Calu3 (cell line): ENCODE measurements around the gene TAF15. TPM values are rescaled to one million over a fixed set of nuclear protein-coding genes. Genes with fewer than 3 reads are reported as not detected.

Experiments used
- Bru-seq: library from RNA; stranded (reverse); fragments of 400-500 nt; gene quantifications from one replicate; lab custom pipeline; 2021; lab: Mats Ljungman, UMichigan
- BruChase-seq, 2 experiments: library from RNA; stranded (reverse); fragments of 400-500 nt; gene quantifications; one replicate each; lab custom pipeline; 2021; lab: Mats Ljungman, UMichigan
- BruUV-seq: library from RNA; stranded (reverse); fragments of 400-500 nt; replicated peaks from 2 replicates; lab custom pipeline; 2021; lab: Mats Ljungman, UMichigan
- CTCF ChIA-PET: fragments of 300-600 bp; sonication (Branson Sonifier 250); formaldehyde crosslinking; loops from one replicate; lab custom pipeline; 2022; ENCODE audit warnings: antibody characterized with exemption; lab: Charles Lee
- DNase-seq: peaks from one replicate; pipeline ENCODE4 v3.0.0; 2022
- H3K27ac Mint-ChIP-seq: one replicate; pipeline ENCODE4 v1.8.0; 2022; ENCODE audit warnings: mixed read lengths; ENCODE audit not compliant: unreplicated experiment
- H3K27me3 Mint-ChIP-seq: one replicate; pipeline ENCODE4 v1.8.0; 2022; ENCODE audit warnings: mixed read lengths; ENCODE audit not compliant: unreplicated experiment
- H3K36me3 Mint-ChIP-seq: one replicate; pipeline ENCODE4 v1.8.0; 2022; ENCODE audit warnings: mild to moderate bottlenecking, moderate library complexity, mixed read lengths; ENCODE audit not compliant: insufficient read depth, unreplicated experiment
- H3K4me1 Mint-ChIP-seq: one replicate; pipeline ENCODE4 v1.8.0; 2022; ENCODE audit warnings: mild to moderate bottlenecking, low read depth, mixed read lengths; ENCODE audit not compliant: unreplicated experiment
- H3K4me3 Mint-ChIP-seq: one replicate; pipeline ENCODE4 v1.8.0; 2022; ENCODE audit warnings: mild to moderate bottlenecking, low read depth, moderate library complexity, mixed read lengths; ENCODE audit not compliant: unreplicated experiment
- H3K9me3 Mint-ChIP-seq: one replicate; pipeline ENCODE4 v1.8.0; 2022; ENCODE audit warnings: low read depth, mixed read lengths; ENCODE audit not compliant: unreplicated experiment
- CTCF ChIP-seq: fragments of 200-600 bp; IDR thresholded peaks from one replicate; pipeline ENCODE4 v1.8.0; 2022; ENCODE audit warnings: antibody characterized with exemption; ENCODE audit not compliant: unreplicated experiment
- intact Hi-C: fragments of 100-400 bp; cut with micrococcal nuclease; formaldehyde crosslinking; loops from one replicate; pipeline ENCODE4 v1.10.0; 2022; ENCODE audit not compliant: unreplicated experiment
- long read RNA-seq: library from polyadenylated mRNA; stranded (forward); transcript quantifications from one replicate; pipeline ENCODE4 v2.0.0, GENCODE V29; 2022
- total RNA-seq: library from RNA; stranded (reverse); gene quantifications from 2 replicates; pipeline ENCODE4 v1.2.3, GENCODE V29; 2022

Gene TAF15
- 284 and 286 TPM in 2 replicates for total RNA-seq
- Bru-seq, nascent RNA: percentile 98 among the genes with signal in this experiment
- percentile 98 among the genes with signal in this experiment for BruChase-seq, experiment 1, labeled RNA remaining after a 6-hour chase
- BruChase-seq, experiment 2, labeled RNA remaining after a 2-hour chase: percentile 99 among the genes with signal in this experiment
- long read RNA-seq, transcript TAF15-209 (1 exons, 2,103 nt): major isoform, 6 of 43 reads
- long read RNA-seq, partial matches to known transcripts: 31 of 43 reads
- long read RNA-seq, other reads (novel, unspliced or antisense): 6 of 43 reads

- peak; percentile 97 for DNase-seq
- peak; percentile 63 for TF ChIP-seq CTCF
- intact Hi-C loops: no loop called here
- BruUV-seq: no TSS peak
- CTCF ChIA-PET: interaction anchor here (0.5 to 2.1 kb wide), 12 partner anchors 9 to 768 kb away, joined by 3 to 41 read pairs (median 4); partner anchors contain the start of gene SLFN14
- peak within 1 kb of the TSS; percentile 100 for H3K27ac Mint-ChIP-seq
- peaks cover 46% of the 10 kb centered on the region for H3K36me3 Mint-ChIP-seq
- H3K9me3 Mint-ChIP-seq: no peaks in the 10 kb centered on the region
- peak within 1 kb of the TSS; percentile 92 for H3K4me3 Mint-ChIP-seq
- H3K4me1 Mint-ChIP-seq: peaks cover 38% of the 10 kb centered on the region
- H3K27me3 Mint-ChIP-seq: no peaks in the 10 kb centered on the region
Observed at GRCh38 chr17:35808962-35809854, at the start of gene TAF15. TAF15 (plus strand) TSS chr17:35809484; CDS start chr17:35809570, 86 bp downstream.

- TF ChIP-seq CTCF: no peak
- BruUV-seq: no TSS peak
- CTCF ChIA-PET: interaction anchor here (1.9 kb wide), 1 partner anchor 13 kb away, joined by 4 read pairs; no protein-coding TSS in a partner anchor
- H3K4me1 Mint-ChIP-seq: peaks cover 10% of the 10 kb centered on the region
- peaks cover 19% of the 10 kb centered on the region for H3K27me3 Mint-ChIP-seq
- H3K27ac Mint-ChIP-seq: no peak within 1 kb of the TSS
- intact Hi-C loops: no loop called here
- peaks cover 10% of the 10 kb centered on the region for H3K36me3 Mint-ChIP-seq
- H3K4me3 Mint-ChIP-seq: no peak within 1 kb of the TSS
- no peaks in the 10 kb centered on the region for H3K9me3 Mint-ChIP-seq
- DNase-seq: no peak
Observed at GRCh38 chr17:35760587-35760986, 48.7 kb upstream of the TAF15 start, which contains the start of gene C17orf50. C17orf50 (plus strand) TSS chr17:35760887; CDS start chr17:35760942, 55 bp downstream.

GRCh38 chr17:35761601-35762000 lies 47.7 kb upstream of the TAF15 start:
- H3K9me3 Mint-ChIP-seq: no peaks in the 10 kb centered on the region

More at GRCh38 chr17:35761601-35762000, 47.7 kb upstream of the TAF15 start:
- peaks cover 10% of the 10 kb centered on the region for H3K4me1 Mint-ChIP-seq
- H3K36me3 Mint-ChIP-seq: peaks cover 10% of the 10 kb centered on the region
- CTCF ChIA-PET: interaction anchor here (0.6 kb wide), 1 partner anchor 22 kb away, joined by 3 read pairs; no protein-coding TSS in a partner anchor
- DNase-seq: no peak
- H3K27ac Mint-ChIP-seq: no peak overlapping the region
- H3K27me3 Mint-ChIP-seq: peaks cover 19% of the 10 kb centered on the region
- no peak overlapping the region for H3K4me3 Mint-ChIP-seq
- TF ChIP-seq CTCF: no peak
- BruUV-seq: no TSS peak
- intact Hi-C loops: no loop called here
